MM.1S (cell line): Measurements from ENCODE around the gene PSD2.

Experiments used
- EZH2phosphoT487 ChIP-seq: fragments of 300-600 bp; sonication (generic); IDR thresholded peaks from 2 replicates; pipeline ENCODE4 v1.6.1; 2018; ENCODE audit warnings: antibody characterized with exemption, low read length
- TF ChIP-seq, protein P1 (sequence below): fragments of 300-600 bp; sonication (generic); IDR thresholded peaks from 2 replicates; pipeline ENCODE4 v1.5.1; 2016; ENCODE audit warnings: antibody characterized with exemption, low read length, mixed read lengths

- TF ChIP-seq, protein P1, sequence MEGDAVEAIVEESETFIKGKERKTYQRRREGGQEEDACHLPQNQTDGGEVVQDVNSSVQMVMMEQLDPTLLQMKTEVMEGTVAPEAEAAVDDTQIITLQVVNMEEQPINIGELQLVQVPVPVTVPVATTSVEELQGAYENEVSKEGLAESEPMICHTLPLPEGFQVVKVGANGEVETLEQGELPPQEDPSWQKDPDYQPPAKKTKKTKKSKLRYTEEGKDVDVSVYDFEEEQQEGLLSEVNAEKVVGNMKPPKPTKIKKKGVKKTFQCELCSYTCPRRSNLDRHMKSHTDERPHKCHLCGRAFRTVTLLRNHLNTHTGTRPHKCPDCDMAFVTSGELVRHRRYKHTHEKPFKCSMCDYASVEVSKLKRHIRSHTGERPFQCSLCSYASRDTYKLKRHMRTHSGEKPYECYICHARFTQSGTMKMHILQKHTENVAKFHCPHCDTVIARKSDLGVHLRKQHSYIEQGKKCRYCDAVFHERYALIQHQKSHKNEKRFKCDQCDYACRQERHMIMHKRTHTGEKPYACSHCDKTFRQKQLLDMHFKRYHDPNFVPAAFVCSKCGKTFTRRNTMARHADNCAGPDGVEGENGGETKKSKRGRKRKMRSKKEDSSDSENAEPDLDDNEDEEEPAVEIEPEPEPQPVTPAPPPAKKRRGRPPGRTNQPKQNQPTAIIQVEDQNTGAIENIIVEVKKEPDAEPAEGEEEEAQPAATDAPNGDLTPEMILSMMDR, result no peak
- TF ChIP-seq EZH2phosphoT487, result no peak
Measured at GRCh38 chr5:139757727-139758509, 37.7 kb upstream of the PSD2 start.
